ENCODE results near the gene DCDC2C.
"Not testable (repeated sequence)": the region's sequence is repeated elsewhere in the genome, so short reads cannot be mapped to it uniquely, and the experiment has no call there.

Gene DCDC2C

GRCh38 chr2:3703236-3703756 lies at the start of gene DCDC2C:
DCDC2C (plus strand) TSS chr2:3703575; CDS start chr2:3703752, 177 bp downstream.
- no peak for DNase-seq

DNA sequence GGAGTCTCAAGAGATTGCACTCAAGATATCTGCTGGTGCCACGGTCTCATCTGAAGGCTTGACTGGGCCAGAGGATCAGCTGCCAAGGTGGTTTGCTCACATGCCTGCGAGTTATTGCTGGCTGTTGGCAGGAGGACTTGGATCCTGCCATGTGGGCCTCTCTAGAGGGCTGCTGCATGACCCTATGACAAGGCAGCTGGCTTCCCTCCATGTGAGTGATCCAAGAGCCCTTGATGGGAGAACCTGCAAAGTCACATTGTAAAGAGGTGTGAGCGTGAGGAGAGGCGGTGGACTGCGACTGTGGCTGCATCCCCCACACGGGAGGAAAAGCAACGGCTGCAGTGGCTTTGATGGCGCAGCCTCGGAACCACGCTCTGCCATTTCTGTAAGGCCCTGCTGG lies 49.4 kb upstream of the DCDC2C start:
- DNase-seq, result no peak

- DNase-seq, result no peak
Observed at GRCh38 chr2:3654531-3655225, 48.7 kb upstream of the DCDC2C start.

- no peak for DNase-seq
Observed at GRCh38 chr2:3655871-3656761, 47.3 kb upstream of the DCDC2C start.

GRCh38 chr2:3656762-3657721 lies 46.3 kb upstream of the DCDC2C start:
- DNase-seq, result no peak

- DNase-seq, result no peak
Observed at GRCh38 chr2:3657881-3658280, 45.5 kb upstream of the DCDC2C start, which contains the start of gene ALLC. ALLC (plus strand) TSS chr2:3658200; CDS start chr2:3671158, 12,958 bp downstream.

DNA sequence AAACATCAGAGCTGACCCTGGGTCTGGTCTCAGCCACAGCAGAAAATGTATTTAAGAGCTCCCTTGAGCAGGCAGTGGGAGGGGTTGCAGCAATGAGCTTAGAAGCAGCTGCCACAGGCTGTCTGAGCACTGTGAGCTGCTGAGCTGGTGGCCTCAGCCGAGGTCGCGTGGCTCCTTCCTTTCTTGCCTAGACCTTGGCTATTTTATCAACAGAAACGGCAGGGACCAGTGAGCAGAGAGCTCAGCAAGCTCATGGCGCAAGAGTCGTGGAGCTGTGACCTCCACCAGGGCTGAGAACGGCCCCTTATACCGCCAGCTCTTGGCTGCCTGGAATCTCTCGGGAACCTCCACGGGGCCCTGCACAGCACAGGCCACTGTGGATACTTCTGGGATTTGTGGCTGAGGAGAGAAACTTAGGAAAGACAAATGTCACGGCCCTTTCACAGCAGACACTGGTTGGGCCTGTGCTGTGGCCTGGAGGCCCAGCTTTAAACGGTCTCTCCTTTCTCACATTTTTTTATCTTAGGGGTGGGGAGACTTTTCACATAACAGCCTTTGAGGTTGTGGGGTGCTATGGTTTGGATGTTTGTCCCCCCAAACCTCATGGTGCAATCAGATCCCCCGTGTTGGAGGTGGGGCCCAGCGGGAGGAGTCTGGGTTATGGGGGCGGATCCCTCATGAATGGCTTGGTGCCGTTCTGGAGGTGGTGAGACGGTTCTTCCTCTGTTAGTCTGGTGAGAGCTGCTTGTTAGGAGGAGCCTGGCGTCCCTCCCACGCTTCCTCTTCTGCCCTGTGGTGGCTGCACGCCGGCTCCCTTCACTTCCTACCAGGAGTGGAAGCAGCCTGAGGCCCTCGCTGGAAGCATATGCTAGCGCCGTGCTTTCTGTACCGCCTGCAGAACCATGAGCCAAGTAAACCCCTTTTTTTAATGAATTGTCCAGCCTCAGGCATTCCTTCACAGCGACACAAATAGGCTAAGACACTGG lies 43.6 kb upstream of the DCDC2C start:
- no peak for DNase-seq

- DNase-seq, result not testable (repeated sequence)
Observed at GRCh38 chr2:3660640-3661039, 42.7 kb upstream of the DCDC2C start.

DNA sequence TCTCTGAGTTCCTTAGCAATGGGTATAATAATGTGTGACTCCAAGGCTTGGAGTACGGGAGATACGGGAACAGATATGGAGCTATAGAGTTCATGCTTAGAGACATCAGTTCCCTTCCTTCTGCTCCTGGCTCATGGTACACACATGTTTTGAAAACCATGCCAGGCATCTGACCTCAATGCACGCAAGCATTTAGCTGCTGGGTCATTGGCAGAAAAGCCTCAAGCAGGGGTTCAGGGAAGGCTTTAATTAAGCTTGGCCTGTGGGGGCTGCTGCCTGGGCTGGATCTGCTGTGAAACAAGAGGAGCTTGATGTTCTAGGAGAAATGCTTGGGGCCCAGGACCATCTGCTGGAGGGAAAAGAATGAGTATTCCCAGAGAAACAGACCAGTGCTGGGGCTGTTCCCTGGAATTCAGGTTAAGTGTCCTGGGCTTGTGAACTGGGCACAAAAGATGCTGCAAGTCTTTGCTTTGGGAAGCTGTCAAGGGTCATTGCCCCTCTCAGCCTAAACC lies 42.2 kb upstream of the DCDC2C start:
- DNase-seq, result no peak

DNA sequence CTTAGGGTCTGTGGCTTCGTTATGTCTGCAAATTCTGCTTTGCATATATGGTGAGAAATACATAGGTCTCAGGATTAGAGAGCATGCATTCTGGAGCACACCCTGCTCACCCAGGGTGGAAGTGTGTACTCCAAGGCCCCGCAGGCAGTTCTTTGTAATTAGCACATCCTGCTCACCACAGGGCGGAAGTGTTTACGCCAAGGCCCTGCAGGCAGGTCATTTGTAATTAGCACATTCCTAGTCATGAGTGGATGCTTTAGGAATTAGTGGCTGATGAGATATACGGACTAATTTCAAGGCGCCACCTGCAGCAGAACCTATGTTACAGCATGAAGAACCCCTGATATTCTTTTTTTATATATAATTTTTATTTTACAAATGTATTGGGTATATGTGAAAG lies 41.1 kb upstream of the DCDC2C start:
- DNase-seq, result no peak

DNA sequence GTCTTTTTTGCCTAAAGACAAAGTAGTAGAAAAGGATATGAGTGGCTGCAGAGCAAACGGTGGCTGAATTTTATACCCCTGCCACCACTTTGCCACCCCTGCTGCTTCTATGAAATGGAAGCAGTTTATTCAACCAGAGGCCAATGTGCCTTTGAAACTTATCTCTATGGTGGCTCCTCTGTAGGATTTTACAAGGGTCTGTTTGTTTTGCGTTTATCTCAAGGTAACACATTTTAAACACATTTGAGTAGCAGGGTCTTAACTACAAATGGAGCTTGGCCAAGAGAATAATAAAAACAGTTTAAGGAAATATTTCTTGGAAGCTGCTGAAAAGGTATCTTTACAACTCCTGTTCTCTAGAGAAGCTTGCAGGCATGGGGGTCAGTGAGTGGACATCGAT lies 39.3 kb upstream of the DCDC2C start:
- no peak for DNase-seq

DNA sequence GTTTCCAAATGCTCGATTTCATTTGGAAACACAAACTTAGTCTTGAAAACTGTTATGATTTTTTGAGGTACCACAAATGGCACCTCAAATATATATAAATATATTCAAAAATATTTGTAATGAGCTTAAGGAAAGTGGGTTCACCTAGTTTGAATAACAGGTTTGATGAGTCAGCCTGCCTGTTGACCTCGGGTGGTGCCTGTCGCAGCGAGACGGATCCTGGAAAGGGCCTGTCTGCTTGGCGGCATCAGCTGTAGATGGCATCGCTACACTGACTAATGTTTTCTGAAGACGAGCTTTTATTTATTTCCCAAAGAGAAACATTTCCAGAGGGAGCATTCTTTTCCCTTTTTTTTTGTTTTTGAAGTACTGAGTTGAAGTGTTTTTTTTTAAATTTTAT lies 38.5 kb upstream of the DCDC2C start:
- no peak for DNase-seq

- DNase-seq, result no peak
Observed at GRCh38 chr2:3665886-3666612, 37.3 kb upstream of the DCDC2C start.

DNA sequence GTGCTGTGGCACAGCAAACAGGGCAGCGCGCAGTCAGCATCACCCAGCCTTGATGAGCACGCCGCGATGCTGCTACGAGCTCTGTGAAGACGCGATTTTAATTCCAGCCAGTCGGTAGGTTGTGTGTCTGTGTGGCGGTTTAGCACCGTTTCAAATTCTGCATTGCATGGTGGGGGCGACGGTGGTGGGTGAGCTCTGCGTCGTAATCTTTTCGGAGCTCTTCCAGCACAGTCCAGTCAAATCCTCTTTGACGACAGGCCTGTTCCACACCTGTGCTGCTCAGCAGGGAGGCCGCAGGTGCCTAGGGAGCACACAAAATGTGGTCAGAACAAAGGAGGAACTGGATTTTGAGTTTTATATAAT lies 36.8 kb upstream of the DCDC2C start:
- DNase-seq, result no peak

- no peak for DNase-seq
Observed at GRCh38 chr2:3667151-3667631, 36.2 kb upstream of the DCDC2C start.

GRCh38 chr2:3669656-3670055 lies 33.7 kb upstream of the DCDC2C start:
- DNase-seq, result no peak

DNA sequence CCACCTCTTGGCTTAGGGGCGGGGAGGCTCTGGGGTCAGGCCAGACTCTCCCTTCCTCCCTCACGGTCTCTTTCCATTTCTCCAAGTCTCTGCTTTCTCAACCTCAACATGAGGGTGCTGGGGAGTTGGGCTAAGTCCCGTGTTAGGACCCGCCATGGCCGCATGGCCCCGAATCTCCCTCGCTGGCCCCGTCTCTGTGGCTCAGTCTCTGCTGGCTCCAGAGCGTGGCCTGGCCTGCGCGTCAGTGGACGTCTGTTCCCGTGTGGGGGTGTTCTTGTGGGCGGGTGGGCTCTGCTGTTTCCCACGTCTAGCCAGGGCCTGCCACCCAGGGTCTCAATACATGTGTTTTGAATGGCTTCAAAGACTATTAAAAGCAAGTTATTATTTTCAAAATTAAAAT lies 33.0 kb upstream of the DCDC2C start:
- no peak for DNase-seq

DNA sequence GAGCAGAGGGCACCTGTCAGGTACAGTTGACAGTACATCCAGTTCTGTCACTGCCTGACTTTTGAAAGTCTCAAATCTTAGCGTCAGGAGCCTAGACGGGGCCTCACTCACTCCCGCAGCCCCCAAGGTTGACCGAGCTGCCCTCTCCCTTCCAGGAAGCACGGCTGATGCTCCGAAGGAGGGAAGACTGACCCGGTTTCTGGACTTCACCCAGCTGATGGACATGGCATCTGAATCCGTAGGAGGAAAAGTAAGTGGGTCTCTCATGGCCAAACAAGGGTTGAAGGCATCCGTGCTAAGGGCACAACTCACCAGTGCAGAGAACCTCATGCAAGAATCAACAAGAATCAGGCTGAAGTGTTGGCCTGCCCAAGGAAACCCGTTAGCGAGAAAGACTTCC lies 32.4 kb upstream of the DCDC2C start:
- no peak for DNase-seq

DNA sequence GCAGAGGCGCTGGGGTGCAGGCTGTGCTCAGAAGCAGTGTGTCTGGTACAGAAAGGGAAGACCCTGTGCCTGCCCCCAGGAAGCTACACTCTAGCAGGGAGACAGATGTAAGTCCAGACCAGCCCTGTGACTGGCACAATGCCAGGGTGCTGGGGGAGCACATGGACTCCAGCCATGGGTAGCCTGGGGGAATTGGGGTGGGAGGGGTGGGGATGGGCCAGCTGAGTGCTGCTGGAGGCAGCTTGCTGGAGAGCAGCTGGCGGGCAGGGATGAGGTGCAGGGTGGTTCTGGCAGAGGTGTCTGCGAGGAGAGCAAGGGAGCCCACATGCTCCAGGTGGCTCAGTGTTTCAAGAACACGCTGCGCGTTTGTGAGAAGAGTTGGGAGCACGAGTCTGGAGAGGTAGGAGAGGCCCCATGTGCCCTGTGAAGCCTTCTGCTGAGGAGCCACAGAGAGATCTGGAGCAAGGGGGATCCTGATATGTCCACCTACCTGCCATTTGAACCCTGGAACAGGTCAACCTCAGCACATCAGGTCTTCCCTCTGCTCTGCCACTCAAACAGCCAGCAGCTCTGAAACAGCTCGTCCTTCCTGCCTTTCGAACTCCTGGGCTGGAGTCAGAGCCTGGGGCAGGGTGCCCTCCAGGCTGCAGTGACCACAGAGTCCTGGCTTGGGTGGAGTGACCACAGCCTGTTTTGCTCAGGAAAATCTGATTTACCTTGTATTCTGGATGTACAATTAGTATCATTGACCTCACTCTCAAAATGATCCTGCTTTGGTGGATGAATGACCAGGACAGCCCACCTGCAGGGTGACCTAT lies 30.3 kb upstream of the DCDC2C start:
- DNase-seq, result no peak

Data from activated CD8-positive, alpha-beta memory T cell treated with anti-CD3 and anti-CD28 coated beads, Interleukin-2, amount 50 U/mL, for 4 hours (primary cell).